GM10847 (cell line): ENCODE measurements around the gene REG1B.

Source experiments
- POLR2A ChIP-seq: IDR thresholded peaks from 2 replicates; pipeline ENCODE4 v1.6.1; 2011; ENCODE audit not compliant: insufficient read length; ENCODE audit errors: extremely low read depth

REG1B gene

DNA sequence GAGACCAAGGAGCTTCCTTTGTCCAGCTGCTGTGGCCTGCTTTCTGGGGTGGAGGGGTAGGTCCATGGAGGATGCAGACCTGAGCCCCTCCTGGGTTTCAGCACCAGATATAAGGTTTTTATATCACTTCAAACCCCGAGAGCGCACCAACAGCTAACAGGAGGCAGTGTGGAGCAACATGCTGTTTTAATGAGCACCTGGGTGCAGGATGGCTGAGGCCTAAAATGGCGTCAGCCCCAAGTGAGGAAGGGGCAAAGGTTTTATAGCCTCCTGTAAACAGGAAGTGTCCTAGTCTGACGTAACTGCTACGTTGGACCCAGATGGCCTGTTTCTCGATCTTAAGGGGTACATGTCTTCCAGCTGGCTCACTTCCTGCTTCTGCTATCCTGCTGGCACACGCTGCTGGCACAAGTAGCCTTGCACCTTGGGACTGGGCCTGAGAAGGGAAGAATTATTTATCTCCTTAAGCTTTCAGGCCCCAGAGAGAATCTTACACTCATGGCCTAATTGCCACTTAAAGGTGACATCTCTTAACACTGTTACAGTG, 11.4 kb upstream of the REG1B start:
- TF ChIP-seq POLR2A: no peak

DNA sequence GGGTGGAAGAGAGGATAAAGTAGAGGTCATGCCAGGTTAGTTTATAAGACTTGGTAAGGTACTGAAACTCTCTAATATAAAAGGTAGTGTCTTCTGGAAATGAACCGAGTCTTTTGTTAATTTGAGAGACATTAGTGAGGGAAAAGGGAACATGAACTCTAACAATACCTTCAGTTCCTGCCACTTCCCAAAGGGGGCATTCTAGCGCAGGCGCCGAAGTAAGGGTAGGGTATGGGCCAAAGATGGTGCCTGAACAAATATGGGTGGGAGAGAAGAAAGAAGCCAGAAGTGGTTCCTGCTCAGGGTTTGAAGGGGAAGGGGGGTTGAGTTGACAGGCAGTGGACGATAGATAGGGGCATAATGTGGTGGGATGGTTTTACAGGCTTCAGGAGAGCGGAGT, 10.1 kb upstream of the REG1B start:
- no peak for TF ChIP-seq POLR2A

DNA sequence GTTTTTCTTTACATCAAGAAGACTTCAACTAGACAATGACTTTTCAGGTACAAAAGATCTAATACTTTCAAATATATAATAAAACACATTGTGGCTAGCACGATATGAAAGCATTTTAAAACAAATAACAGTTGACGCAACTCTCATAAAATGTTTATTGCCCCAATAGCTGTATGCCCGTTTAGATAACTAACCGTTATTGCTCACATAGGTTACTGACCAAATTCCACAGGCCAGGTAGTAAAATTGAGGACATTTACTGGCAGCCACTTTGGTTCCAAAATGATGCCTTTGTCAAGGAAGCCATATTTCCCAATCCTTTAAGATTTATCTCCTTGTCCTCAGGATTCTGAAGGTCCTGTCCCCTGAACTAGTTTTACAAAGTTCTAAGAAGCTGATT, 2.9 kb upstream of the REG1B start:
- TF ChIP-seq POLR2A: no peak

DNA sequence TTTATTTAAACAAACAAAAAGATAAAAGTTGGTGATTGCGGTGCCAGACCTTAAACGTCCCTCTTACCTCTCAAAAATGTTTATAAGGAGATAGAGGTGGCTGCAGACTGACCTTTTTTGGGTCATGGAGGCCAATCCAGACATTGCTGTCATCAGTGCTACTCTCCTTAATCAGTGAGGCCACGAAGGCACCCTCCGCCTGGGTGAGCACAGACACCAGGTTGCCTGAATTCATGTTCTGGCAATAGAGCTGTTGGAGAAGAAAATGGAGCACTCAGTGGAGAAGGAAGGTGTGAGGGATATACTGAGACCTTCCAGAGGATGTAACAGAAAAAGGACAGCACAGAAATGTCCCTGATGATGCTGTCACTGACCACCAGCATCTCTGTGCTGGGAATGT, 1.5 kb downstream of the REG1B start:
- TF ChIP-seq POLR2A: no peak

DNA sequence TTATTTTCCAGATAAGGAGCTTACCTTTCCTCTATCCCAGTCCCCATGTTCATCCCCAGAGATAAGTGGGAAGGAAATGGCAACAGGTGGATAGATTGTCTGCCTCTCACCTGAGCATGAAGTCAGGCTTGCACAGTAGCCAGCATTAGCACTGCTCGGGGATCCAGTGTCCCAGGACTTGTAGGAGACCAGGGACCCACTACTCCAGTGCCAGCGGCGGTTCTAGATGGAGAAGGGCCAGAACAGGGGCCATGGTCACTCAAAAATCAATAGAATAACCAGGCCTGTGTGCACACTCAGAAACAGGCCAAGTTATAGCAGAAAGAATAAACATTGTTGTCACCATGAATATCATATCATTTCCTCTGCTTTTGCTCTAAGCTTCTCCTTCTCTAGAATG, 2.4 kb downstream of the REG1B start:
- TF ChIP-seq POLR2A: no peak

DNA sequence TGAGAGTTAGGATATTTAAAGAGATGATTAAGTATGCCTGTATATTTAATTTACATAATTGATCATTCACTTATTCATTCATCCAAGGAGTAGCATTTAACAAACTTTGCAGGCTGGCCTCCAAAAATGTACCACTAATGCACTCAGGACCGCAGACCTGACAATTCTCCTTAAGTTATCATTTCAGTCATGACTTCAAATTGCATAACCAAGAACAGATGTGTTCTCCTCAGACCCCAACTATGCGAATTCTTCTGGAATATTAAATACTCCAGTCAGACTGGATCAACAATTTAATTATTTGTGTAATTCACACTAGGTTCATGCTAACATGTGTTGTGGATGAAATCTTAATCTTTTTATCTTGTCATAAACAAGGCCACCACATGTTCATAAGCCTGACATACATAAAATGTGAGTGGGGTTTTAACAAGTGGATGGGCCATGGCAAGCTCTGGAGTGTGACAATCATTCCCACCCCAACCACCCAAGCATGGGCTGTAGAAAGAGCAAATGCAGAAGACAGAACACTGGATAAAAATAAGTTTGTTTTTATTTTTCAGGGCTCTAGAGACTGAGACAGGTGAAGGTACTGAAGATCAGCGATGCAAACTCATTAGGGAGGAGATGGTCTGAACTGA, 3.2 kb downstream of the REG1B start:
- TF ChIP-seq POLR2A: no peak

DNA sequence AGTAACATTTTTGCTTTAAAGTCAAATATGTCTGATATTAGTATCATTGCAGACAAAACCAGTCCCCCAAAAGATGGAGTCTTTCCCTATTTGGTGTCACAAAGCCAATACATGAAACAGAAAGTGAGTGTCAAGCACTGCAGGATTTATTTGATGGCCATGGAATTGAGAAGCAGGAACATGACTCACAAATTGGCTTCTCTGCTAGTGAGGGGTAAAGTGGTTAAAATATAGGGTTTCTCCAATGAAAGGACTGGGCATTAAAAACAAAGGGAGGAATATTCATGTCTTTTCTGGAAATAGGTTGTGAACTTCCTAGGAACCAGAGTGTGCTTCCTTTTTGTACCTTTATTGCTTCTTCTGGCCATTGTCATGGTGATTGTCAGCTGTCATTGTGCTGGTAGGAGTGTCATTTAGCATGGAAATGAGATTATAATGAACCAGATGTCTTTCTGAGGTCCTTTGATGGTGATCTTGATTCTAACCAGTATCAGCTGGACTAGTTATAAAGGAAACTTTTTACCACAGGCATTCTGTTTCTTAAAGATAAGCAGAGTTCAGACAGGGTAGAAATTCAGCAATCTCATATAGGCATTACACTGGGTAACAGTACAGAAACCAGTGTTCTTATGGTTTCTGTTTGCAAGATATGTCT, 4.1 kb downstream of the REG1B start:
- TF ChIP-seq POLR2A: no peak

DNA sequence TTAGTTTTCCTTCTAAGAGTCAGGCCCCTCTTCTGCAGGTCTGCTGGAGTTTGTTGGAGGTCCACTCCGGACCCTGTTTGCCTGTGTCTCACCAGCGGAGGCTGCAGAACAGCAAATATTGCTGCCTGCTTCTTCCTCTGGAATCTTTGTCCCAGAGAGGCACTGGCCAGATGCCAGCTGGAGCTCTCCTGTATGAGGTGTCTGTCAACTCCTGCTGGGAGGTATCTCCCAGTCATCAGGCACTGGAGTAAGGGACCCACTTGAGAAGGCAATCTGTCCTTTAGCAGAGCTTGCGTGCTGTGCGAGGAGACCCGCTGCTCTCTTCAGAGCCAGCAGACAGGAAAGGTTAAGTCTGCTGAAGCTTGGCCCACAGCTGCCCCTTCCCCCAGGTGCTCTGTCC, 4.8 kb downstream of the REG1B start:
- TF ChIP-seq POLR2A: no peak

DNA sequence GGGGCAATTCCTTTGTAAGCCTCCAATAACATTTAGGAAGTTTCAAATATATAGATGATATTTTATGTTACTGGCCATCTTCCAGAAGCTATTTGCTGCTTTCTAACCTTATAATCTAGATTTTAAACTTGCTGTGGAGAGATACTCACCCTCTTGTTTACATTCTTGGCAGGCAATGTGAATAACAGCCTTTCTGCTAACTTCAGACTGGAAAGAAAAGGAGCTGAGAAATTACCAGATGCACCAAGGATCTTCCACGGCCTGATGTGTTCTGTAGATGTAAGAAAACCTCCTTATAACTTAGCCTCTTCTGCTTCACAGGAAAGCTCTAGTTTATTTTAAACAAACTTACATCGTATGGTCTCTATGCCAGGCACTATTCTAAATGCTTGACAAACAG, 16.7 kb downstream of the REG1B start:
- TF ChIP-seq POLR2A: no peak

DNA sequence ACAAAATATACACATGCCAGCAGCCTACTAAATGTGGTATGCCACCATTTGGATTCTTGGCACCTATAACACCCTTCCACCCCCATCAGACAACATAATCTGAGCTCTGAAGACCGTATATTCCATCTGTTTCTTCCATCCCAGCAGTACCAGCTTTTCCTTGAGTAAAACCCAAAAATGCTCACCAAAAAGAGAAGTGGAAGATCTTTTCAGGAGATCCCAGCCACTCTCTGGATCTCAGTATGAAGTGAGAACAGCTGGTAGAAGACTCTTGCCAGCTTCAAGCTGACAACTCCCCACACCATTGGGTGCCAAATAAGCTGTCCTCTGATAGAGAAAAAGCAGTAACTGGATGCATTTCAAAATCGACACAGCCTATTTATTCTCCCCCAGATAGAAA, 22.6 kb downstream of the REG1B start:
- TF ChIP-seq POLR2A: no peak

DNA sequence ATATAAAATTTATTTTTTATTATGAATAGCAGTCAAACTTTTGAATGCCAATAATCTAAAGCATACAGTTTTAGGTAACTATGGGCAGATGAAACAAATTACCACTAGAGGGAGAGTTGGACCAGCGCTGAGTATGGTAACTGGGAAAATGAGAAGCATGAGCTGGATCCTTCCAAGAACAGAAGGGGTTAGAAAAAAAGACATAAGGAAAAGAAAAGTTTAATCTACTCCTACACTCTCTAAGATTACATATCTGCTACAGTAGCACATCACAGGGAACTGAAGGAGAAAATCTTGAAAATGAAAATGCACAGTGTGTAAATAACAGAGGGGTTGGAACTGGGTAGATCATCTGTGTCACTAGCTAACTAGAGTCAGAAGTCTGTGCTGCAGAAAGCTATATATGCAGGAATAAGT, 46.8 kb downstream of the REG1B start:
- no peak for TF ChIP-seq POLR2A

DNA sequence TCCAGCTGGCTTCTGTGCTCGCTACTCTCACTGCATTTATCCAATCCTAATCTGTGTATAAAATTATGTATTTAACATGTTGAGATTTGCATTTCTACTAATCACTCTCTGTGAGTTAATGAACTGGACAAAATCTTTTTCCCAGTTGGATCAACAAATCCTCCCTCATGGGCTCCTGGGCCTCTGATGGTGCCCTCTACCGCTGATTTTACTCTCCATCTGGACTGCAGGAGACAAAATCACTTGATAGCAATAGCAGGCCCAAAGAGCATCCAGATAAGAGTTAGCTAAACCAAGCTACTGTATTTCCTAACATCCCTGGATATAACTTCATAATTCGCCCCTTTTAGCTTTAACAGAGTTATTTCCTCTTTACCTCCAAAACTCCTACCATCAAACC, 47.8 kb downstream of the REG1B start:
- no peak for TF ChIP-seq POLR2A
